22Rv1 (cell line): ENCODE results near the gene SRC.

Source experiments
- H3K27ac ChIP-seq: fragments of 450-650 bp; 2 replicates; pipeline ENCODE4 v1.5.1; 2017
- ZFX ChIP-seq: fragments of 450-650 bp; IDR thresholded peaks from 2 replicates; pipeline ENCODE4 v1.6.1; 2017; ENCODE audit warnings: antibody characterized with exemption, borderline replicate concordance
- TF ChIP-seq, protein P1 (sequence below): fragments of 450-650 bp; IDR thresholded peaks from 2 replicates; pipeline ENCODE4 v1.5.1; 2017; ENCODE audit warnings: mild to moderate bottlenecking

Gene SRC

DNA sequence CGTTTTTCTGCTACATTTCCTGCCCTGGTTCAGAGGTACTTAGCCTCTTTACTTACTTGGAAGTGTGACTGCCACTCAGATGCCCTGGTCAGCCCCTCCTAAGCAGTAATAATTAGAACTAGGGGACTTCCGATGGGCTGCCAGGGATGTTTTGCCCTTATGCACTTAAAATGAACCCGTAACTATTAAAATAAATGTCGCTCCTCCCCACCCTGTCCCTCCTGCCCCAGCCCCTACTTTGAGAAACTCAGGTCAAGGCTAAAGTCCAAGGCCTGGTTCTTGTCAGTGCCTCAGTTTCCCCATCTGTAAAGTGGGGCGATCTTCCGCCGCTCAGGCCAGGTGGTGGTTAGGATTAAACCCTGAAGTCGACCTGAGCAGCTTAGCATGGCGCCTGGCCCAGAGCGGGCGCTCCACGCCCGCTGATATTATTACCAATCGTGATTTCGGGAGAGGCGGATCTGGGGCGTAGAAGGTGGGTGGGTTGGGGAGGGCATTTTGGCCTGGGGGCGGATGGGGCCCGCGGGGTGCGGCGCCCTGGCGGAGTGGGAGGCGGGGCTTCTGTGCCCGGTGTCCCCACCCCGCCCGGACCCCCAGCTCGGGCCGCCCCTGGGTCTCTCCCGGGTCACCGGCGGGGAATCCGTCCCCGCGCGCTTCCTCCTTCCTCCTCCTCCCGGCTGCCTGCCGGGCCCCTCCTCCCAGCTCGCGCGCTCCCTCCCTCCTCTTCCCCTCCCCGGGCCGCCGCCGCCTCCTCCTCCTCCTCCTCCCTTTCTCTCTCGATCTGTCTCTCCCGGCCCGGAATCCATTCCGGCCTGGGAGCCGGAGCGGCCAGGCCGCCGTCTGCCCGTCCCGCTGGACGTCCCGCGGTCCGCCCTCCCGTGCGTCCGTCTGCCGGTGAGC lies at the start of gene SRC:
SRC (plus strand) TSS at position 802 of the 897 bp plus-strand sequence. CDS start 38,014 bp downstream, outside the sequence.
- TF ChIP-seq ZFX = no peak
- TF ChIP-seq, protein P1, sequence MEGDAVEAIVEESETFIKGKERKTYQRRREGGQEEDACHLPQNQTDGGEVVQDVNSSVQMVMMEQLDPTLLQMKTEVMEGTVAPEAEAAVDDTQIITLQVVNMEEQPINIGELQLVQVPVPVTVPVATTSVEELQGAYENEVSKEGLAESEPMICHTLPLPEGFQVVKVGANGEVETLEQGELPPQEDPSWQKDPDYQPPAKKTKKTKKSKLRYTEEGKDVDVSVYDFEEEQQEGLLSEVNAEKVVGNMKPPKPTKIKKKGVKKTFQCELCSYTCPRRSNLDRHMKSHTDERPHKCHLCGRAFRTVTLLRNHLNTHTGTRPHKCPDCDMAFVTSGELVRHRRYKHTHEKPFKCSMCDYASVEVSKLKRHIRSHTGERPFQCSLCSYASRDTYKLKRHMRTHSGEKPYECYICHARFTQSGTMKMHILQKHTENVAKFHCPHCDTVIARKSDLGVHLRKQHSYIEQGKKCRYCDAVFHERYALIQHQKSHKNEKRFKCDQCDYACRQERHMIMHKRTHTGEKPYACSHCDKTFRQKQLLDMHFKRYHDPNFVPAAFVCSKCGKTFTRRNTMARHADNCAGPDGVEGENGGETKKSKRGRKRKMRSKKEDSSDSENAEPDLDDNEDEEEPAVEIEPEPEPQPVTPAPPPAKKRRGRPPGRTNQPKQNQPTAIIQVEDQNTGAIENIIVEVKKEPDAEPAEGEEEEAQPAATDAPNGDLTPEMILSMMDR = no peak
- peak within 1 kb of the TSS; percentile 89 for H3K27ac ChIP-seq

DNA sequence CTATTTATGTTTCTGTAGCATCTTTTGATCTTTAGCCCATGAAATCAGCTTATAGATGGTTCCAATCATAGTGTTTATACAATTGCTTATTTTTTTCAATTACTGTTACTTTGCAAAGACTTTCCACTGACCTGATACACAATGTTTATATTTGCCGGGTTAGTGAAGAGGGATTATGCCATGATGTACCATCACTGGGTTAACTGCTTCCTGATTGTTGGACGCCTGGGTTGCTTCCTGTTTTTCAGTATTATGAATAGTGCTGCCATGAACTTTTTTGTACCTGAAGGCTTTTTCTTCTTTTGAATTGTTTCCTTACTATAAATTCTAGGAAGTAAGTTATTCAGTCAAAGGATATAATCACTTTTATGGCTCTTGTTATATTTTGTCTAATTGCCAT lies 49.6 kb upstream of the SRC start:
- H3K27ac ChIP-seq = no peak overlapping the region
- TF ChIP-seq ZFX = no peak

DNA sequence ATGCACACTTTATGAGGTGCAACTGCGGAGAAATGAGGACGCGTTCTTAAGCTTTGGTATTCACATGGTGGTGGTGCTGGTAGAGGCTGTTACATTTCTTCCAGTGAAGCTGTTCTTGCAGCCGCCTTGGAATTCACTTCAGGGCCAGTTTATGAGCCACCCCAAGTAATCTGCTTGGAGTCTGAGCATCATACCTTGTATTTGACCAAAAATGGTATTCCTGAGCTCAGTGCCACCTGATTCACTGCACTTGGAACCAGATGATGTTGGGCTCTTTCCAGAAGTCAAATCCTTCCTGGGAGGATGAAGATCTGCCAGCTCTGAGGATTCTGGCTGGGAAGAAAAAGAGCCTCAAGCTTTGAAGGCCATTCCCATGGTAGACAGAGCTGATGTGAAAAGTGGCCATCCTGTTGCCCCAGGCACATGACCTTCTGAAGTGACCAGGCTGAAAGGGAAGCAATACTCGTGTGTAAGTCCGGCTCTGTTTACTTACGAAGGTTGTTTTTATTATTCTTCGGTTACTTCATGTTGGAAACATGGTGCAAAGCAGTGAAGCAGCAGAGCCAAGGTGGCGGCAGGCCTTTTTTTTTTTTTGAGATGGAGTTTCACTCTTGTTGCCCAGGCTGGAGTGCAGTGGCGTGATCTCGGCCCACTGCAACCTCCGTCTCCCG lies 48.7 kb upstream of the SRC start:
- H3K27ac ChIP-seq = no peak overlapping the region
- TF ChIP-seq, protein P1 = no peak
- TF ChIP-seq ZFX = no peak

DNA sequence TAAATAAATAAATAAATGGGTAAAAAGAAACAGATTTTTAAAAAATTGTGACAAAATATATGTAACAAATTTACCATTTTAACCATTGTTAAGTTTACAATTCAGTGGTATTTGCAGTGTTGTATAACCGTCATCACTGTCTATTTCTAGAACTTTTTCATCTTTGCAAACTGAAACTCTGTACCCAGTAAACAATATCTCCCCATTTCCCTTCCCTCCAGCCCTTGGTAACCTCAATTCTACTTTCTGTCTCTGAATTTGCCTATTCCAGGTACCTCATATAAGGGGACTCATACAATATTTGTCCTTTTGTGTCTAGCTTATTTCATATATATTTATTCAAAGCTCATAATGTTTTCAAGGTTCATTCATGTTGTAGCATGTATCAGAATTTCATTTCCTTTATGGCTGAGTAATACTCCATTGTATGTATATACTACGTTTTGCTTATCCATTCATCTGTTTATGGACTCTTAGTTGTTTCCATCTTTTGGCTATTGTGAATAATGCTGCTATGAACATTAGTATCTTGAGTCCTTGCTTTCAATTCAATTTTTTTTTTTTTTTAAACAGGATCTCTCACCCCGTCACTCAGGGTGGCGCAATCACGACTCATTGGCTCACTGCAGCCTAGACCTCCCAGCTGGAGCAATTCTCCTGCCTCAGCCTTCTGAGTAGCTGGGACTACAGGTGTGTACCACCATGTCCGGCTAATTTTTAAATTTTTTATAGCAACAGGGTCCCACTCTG lies 47.6 kb upstream of the SRC start:
- no peak for TF ChIP-seq ZFX
- TF ChIP-seq, protein P1 = no peak
- H3K27ac ChIP-seq = no peak overlapping the region

DNA sequence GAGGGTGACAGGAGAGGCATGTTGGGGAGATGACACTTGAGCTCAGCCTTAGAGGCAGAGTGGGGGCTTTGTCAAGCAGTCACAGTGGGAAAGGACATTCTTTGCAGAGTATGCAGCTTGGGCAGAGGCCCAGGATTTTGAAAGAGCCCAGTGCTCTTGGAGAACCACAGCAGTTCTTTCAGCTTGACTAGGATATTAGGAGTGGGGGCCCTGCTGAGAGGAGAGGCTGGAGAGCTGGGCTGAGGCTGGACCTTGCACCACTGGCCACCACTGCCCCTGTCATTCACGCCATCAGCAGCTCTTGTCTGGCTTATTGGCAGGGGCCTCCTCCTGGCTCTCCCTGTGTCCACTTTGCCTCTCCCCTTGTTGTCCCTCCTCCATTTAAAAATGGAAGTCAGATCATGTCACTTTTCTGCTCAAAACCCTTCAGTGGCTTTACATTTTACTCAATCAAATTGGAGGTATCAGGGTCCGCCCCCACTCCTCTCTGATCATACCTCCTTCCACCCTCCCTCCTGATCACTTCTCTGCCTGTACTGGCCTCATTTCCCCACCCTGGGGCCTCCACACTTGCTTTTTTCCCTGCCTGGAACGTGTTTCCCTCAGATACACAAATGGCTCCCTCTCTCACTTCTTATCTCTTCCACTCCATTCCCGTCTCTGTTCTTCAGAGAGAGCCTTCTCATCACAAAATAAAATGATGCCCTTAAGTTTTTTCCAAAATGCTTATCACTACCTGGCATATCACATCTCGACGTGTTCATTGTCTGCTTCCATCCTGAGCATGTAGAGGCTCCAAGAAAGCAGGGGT lies 46.0 kb upstream of the SRC start:
- no peak overlapping the region for H3K27ac ChIP-seq
- no peak for TF ChIP-seq ZFX
- TF ChIP-seq, protein P1 = no peak

DNA sequence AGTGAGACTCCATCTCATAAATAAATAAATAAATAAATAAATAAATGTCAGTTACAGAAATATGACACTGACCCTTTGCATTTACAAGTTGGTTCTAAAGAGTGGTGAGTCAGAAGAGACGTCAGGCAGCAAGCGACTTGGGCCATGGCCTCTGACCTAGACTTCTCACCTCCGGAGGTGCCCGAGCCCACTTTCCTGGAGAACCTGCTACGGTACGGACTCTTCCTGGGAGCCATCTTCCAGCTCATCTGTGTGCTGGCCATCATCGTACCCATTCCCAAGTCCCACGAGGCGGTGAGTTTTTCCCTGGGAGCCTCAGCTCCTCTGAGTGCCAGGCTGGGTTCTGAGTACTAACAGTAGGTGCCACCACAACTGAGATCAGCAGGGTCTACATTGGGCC lies 44.8 kb upstream of the SRC start:
- TF ChIP-seq ZFX = no peak
- TF ChIP-seq, protein P1 = no peak

DNA sequence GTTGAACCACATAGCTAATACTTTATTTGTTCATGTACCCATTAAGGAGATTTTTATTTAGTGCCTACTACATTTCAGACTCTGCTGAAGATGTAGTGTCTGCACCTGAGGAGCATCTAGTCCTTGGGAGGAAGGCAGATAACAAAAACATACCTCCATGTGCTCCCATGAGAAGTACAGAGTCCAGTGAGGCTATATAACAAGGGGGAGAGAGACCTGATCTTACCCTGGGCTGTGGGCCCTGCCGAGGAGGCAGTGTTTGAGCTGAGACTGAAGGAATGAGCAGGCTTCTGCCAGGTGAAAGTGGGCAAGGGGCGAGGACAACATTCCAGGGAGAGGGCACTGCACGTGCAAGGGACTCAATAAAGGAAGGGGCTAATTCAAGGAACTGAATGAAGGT lies 44.4 kb upstream of the SRC start:
- TF ChIP-seq, protein P1 = no peak
- no peak for TF ChIP-seq ZFX
- H3K27ac ChIP-seq = no peak overlapping the region

More for the DNA sequence above, 44.8 kb upstream of the SRC start:
- H3K27ac ChIP-seq = no peak overlapping the region
